ENCODE data around the gene SNAI3. TPM values are rescaled to one million over a fixed set of nuclear protein-coding genes. Genes with fewer than 3 reads are reported as not detected.
A peak's percentile ranks its signal among the peaks of the same experiment; 100 is the strongest.

The SNAI3 gene
- total and polyA plus RNA-seq, 9 of the 15 experiments (the other 6 are each of a cell fraction or from before 2014, with no cell fraction given), result 0.04 to 4.1 (median 0.80) TPM; not detected in 1

DNA sequence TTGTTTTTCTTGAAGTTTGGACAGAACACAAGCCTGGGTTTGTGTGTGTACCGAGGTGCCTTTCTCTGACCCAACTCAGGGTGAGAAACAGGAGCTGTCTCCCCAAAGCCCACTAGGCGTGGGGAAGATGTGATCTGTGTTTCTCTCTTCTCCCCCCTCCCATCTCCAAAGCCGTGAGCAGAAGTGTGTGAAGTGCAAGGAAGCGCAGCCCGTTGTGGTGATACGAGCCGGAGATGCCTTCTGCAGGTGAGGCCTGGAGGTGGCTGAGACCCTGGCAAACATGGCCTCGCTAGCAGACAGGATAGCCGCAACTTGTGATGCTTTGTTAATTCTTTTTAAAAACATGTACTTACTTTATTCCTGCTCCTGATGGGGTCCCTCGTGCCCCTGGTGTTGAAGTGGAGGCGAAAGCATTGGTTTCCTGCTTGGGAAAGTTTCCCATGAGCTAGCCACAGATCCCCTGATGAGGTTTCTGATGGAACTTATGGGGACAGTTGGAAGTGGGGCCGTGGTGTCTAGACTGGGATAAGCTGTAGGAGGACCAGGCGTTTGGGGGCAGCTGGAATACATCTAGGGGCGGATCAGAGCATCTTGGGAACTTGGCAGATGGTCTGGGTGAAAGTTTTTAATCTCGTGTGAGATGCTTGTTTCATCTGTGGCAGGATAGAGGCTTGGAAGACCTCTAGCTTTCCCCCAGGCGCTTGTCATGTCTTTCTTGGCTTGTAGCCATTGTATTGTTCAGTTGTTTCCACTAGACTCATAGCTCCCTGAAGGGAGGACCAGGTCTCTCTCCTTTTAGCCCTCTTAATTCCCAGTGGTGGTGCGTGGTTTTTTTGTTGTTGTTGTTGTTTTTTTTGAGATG lies 20.9 kb upstream of the SNAI3 start (continued):
- TF ChIP-seq ZBTB40 (IDR thresholded peaks at IDR 0.05), result no peak
- no peak for TF ChIP-seq ZBTB40 (CRISPR knock-in tag; IDR thresholded peaks at IDR 0.05)
- TF ChIP-seq NFIC (IDR thresholded peaks at IDR 0.05), result peak; percentile 56
- TF ChIP-seq GTF3C2 (IDR thresholded peaks at IDR 0.05; ENCODE audit: borderline replicate concordance, extremely low read depth, insufficient read length), result no peak
- TF ChIP-seq ZNF316 (IDR thresholded peaks at IDR 0.05), result 0 out of 2 replicates have a peak, but pooled peaks have one; percentile 29
- TF ChIP-seq, protein P1, sequence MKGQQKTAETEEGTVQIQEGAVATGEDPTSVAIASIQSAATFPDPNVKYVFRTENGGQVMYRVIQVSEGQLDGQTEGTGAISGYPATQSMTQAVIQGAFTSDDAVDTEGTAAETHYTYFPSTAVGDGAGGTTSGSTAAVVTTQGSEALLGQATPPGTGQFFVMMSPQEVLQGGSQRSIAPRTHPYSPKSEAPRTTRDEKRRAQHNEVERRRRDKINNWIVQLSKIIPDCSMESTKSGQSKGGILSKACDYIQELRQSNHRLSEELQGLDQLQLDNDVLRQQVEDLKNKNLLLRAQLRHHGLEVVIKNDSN (CRISPR knock-in tag; IDR thresholded peaks at IDR 0.05), result peak; percentile 36; the same call in 1 of the 2 replicates
- 0 out of 2 replicates have a peak, but pooled peaks have one; percentile 51 for TF ChIP-seq ZNF143 (CRISPR knock-in tag; IDR thresholded peaks at IDR 0.05)

All from K562 (cell line).